PC-3 (cell line): ENCODE measurements around the gene EGLN1. TPM values are rescaled to one million over a fixed set of nuclear protein-coding genes. Genes with fewer than 3 reads are reported as not detected.
"Not testable (repeated sequence)": the region's sequence is repeated elsewhere in the genome, so short reads cannot be mapped to it uniquely, and the experiment has no call there.

ENCODE experiments used
- ATAC-seq: fragments of 200-7000 bp; cut with Tn5 transposase; 2 replicates; pipeline ENCODE4 v1.9.1; 2020; ENCODE audit warnings: mild to moderate bottlenecking, moderate library complexity
- BruUV-seq: library from RNA; stranded (reverse); fragments of 400-500 nt; replicated peaks from 2 replicates; lab custom pipeline; 2021; lab: Mats Ljungman, UMichigan
- CTCF ChIA-PET: fragments of 300-600 bp; sonication (Branson Sonifier 250); formaldehyde crosslinking; loops from one replicate; lab custom pipeline; 2022; ENCODE audit warnings: antibody characterized with exemption; lab: Charles Lee
- POLR2A ChIA-PET: fragments of 300-600 bp; sonication (Branson Sonifier 250); formaldehyde crosslinking; loops from one replicate; lab custom pipeline; 2022; ENCODE audit warnings: antibody characterized with exemption; ENCODE audit not compliant: unreplicated experiment; lab: Charles Lee
- DNase-seq: peaks from one replicate; pipeline ENCODE4 v3.0.0-alpha.2; 2015
- H2AFZ ChIP-seq: fragments of 300-600 bp; sonication (generic); 2 replicates; pipeline ENCODE4 v1.6.0; 2016; ENCODE audit warnings: antibody characterized with exemption, low read length
- H3F3A ChIP-seq: fragments of 300-600 bp; sonication (generic); one replicate; pipeline ENCODE4 v1.6.0; 2017; ENCODE audit warnings: antibody characterized with exemption, low read length, control low read depth, mild to moderate bottlenecking; ENCODE audit not compliant: unreplicated experiment
- H3K27ac ChIP-seq: fragments of 300-600 bp; sonication (generic); 2 replicates; pipeline ENCODE4 v1.5.1; 2016; ENCODE audit warnings: mild to moderate bottlenecking, low read length
- H3K27me3 ChIP-seq: fragments of 300-600 bp; sonication (generic); 2 replicates; pipeline ENCODE4 v1.6.1; 2016; ENCODE audit warnings: low read length, mixed read lengths
- H3K36me3 ChIP-seq: fragments of 300-600 bp; sonication (generic); 2 replicates; pipeline ENCODE4 v1.6.1; 2016; ENCODE audit warnings: low read depth, mixed run types, low read length, mixed read lengths
- H3K4me1 ChIP-seq: fragments of 300-600 bp; sonication (generic); 2 replicates; pipeline ENCODE4 v1.5.1; 2016; ENCODE audit warnings: low read length; ENCODE audit not compliant: insufficient read depth
- H3K4me2 ChIP-seq: fragments of 300-600 bp; sonication (generic); 2 replicates; pipeline ENCODE4 v1.6.0; 2016; ENCODE audit warnings: low read length
- H3K4me3 ChIP-seq: fragments of 300-600 bp; sonication (generic); 2 replicates; pipeline ENCODE4 v1.5.1; 2016; ENCODE audit warnings: mild to moderate bottlenecking, low read length, mixed read lengths
- H3K79me2 ChIP-seq: fragments of 300-600 bp; sonication (generic); 2 replicates; pipeline ENCODE4 v1.6.1; 2017; ENCODE audit warnings: low read length, mixed read lengths
- H3K9ac ChIP-seq: fragments of 300-600 bp; sonication (generic); 2 replicates; pipeline ENCODE4 v1.6.0; 2016; ENCODE audit warnings: mild to moderate bottlenecking, low read length
- H3K9me2 ChIP-seq: fragments of 300-600 bp; sonication (generic); replicated peaks from 2 replicates; pipeline ENCODE4 v1.6.1; 2016; ENCODE audit warnings: mixed run types, low read length, mixed read lengths
- H3K9me3 ChIP-seq: fragments of 300-600 bp; sonication (generic); 2 replicates; pipeline ENCODE4 v1.6.1; 2016; ENCODE audit warnings: low read length, mixed read lengths
- H4K20me1 ChIP-seq: fragments of 300-600 bp; sonication (generic); 2 replicates; pipeline ENCODE4 v1.6.1; 2016; ENCODE audit warnings: low read length, mixed read lengths
- CTCF ChIP-seq: fragments of 300-600 bp; sonication (generic); conservative IDR thresholded peaks from 2 replicates; pipeline ENCODE4 v1.5.1; 2017; ENCODE audit warnings: antibody characterized with exemption, low read depth, mild to moderate bottlenecking, low read length
- EZH2 ChIP-seq: fragments of 300-600 bp; sonication (generic); IDR thresholded peaks from one replicate; pipeline ENCODE4 v1.6.1; 2017; ENCODE audit warnings: antibody characterized with exemption, mild to moderate bottlenecking, low read length; ENCODE audit not compliant: unreplicated experiment
- EZH2phosphoT487 ChIP-seq: fragments of 300-600 bp; sonication (generic); IDR thresholded peaks from 2 replicates; pipeline ENCODE4 v1.6.1; 2018; ENCODE audit warnings: mild to moderate bottlenecking, antibody characterized with exemption, low read length, borderline replicate concordance
- intact Hi-C: fragments of 100-400 bp; cut with micrococcal nuclease; formaldehyde crosslinking; loops from 2 replicates; pipeline ENCODE4 v1.9.0; 2023
- total RNA-seq: library from RNA; depleted of rRNA; stranded (reverse); fragments of >200 nt; gene quantifications from 2 replicates; pipeline ENCODE4 v1.2.3, GENCODE V29; 2014

EGLN1 gene
- total RNA-seq, 1 experiment from 2014 or later = 37.0 TPM

DNA sequence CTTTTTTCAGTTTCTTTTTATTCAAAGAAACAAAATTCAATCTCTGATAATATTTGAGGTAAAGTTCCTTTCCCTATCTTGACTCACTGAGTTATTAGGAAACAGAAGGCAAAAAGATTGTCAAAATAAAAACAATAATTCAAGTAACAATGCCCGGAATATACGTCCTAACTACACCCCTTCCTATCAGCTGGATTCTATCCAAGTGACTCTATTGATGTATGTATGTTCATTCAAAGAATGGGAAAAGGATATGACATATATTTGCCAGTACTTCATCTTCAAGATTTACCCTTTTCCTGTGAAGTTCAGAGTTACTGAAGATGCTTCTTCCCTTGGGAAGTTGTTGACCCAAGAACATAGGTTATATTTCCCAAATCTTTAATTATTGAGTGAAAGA lies 70.3 kb downstream of the EGLN1 start:
- H3F3A ChIP-seq = no peaks in the 10 kb centered on the region
- no peak overlapping the region for H2AFZ ChIP-seq
- no peaks in the 10 kb centered on the region for H3K9me3 ChIP-seq
- H3K36me3 ChIP-seq = peaks cover 52% of the 10 kb centered on the region
- H3K79me2 ChIP-seq = 0 out of 2 replicates have a peak, but pooled peaks cover 4% of the 10 kb centered on the region
- H3K4me1 ChIP-seq = no peaks in the 10 kb centered on the region
- TF ChIP-seq EZH2phosphoT487 (no peak), CTCF (no peak), EZH2 (no peak)
- intact Hi-C loops = no loop called here
- ChIA-PET CTCF (no interaction called here), POLR2A (interaction anchor here (0.8 kb wide), 1 partner anchor 209 kb away, joined by 8 read pairs; no protein-coding TSS in a partner anchor)
- H4K20me1 ChIP-seq = no peaks in the 10 kb centered on the region
- H3K9ac ChIP-seq = no peak overlapping the region
- BruUV-seq = no TSS peak
- no peaks in the 10 kb centered on the region for H3K9me2 ChIP-seq
- DNase-seq (no peak), ATAC-seq (no peak)
- H3K4me3 ChIP-seq = no peak overlapping the region
- H3K27ac ChIP-seq = no peak overlapping the region
- no peak overlapping the region for H3K4me2 ChIP-seq
- no peaks in the 10 kb centered on the region for H3K27me3 ChIP-seq

DNA sequence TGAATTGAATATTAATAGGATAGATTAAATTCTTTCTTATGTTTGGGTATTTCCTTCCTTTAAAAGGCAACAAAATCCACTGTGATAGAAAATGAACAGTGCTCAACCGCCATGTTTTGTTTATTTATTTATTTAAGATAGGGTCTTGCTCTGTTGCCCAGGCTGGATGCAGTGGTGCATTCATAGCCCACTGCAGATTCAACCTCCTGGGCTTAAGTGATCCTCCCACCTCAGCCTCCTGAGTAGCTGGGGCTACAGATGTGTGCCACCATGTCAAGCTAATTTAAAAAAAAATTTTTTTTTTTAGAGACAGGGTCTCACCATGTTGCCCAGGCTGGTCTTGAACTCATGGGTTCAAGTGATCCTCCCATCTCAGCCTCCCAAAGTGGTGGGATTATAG lies 73.2 kb downstream of the EGLN1 start:
- BruUV-seq, intact Hi-C loops: not testable (repeated sequence)
- peaks cover 52% of the 10 kb centered on the region for H3K36me3 ChIP-seq

GRCh38 chr1:231348442-231348841 lies 73.6 kb downstream of the EGLN1 start:
- ChIA-PET POLR2A (no interaction called here), CTCF (no interaction called here)
- Histone ChIP-seq H3K4me2 (no peak overlapping the region), H2AFZ (no peak overlapping the region), H3K4me3 (no peak overlapping the region), H4K20me1 (no peaks in the 10 kb centered on the region), H3K36me3 (peaks cover 51% of the 10 kb centered on the region), H3K27me3 (no peaks in the 10 kb centered on the region), H3K4me1 (no peaks in the 10 kb centered on the region), H3K9me3 (no peaks in the 10 kb centered on the region), H3K9me2 (no peaks in the 10 kb centered on the region), H3F3A (no peaks in the 10 kb centered on the region), H3K27ac (no peak overlapping the region), H3K9ac (no peak overlapping the region), H3K79me2 (peaks cover 26% of the 10 kb centered on the region)
- TF ChIP-seq EZH2phosphoT487 (no peak), EZH2 (no peak), CTCF (no peak)
- DNase-seq (no peak), ATAC-seq (no peak)
- BruUV-seq = no TSS peak
- intact Hi-C loops = no loop called here

More for the DNA sequence above, 73.2 kb downstream of the EGLN1 start:
- ATAC-seq, H3K4me3 ChIP-seq, H2AFZ ChIP-seq, H3K4me1 ChIP-seq, H3K9me3 ChIP-seq, H3K9ac ChIP-seq, H3K27ac ChIP-seq, DNase-seq, POLR2A ChIA-PET, H3F3A ChIP-seq, H3K27me3 ChIP-seq, H3K9me2 ChIP-seq, CTCF ChIA-PET, H4K20me1 ChIP-seq, H3K4me2 ChIP-seq: not testable (repeated sequence)
- H3K79me2 ChIP-seq = peaks cover 22% of the 10 kb centered on the region
